ENCODE measurements around the gene HTR1D.
"Not testable (repeated sequence)": the region's sequence is repeated elsewhere in the genome, so short reads cannot be mapped to it uniquely, and the experiment has no call there.

HTR1D gene

DNA sequence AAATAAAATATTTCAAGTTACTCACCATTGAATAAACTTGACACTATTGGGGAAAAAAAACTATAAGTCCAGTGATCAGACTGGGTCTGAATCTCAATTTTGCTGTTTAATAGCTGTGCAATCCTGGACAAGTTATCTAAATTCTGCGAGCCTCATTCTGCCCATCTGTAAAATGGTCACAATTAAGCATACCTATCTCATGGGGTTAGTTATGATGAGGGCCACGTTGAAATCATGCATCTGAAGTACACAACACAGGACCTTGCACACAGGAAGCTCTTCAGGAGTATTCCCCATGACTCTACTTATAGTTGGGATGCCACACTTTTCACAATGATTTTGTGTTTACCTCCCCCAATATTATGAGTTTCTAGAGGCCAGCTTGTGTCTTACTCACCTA, 3.8 kb upstream of the HTR1D start:
- FAIRE-seq = no peak
- no peak for DNase-seq (ENCODE audit: insufficient read length, low spot score)

DNA sequence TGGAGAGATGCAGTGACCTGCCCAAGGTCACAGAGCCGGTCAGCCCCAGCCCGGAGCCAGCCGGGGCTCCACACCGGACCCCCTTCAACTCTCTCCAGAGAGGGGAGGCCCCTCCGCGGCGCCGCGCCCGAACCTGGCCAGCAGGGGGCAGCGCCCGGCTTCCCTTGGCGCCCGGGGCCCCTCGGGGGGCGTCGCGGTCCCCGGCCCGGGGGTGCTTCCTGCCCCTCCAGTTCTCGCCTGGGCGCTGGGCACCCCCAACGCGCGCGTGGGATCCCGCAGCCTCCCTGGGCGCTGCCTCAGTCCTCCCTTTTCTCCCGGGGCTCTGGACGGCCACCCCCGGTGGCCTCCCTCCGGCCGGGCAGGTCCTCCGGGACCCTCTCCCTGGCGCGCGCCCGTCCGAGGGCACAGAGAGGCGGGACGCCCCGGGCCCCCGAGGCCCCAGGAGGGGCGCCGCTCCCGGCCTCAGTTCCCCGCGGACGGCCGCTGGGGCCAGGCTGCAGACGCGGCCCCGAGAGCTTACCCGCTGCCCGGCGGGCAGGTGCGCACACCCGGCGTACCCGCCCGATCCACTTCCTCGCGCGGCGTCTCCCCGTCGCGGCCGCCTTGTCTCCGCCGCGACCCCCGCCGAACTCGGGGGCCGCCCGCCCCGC, 406 bp downstream of the HTR1D start:
- FAIRE-seq = no peak
- DNase-seq (ENCODE audit: insufficient read length, low spot score) = peak; percentile 59

DNA sequence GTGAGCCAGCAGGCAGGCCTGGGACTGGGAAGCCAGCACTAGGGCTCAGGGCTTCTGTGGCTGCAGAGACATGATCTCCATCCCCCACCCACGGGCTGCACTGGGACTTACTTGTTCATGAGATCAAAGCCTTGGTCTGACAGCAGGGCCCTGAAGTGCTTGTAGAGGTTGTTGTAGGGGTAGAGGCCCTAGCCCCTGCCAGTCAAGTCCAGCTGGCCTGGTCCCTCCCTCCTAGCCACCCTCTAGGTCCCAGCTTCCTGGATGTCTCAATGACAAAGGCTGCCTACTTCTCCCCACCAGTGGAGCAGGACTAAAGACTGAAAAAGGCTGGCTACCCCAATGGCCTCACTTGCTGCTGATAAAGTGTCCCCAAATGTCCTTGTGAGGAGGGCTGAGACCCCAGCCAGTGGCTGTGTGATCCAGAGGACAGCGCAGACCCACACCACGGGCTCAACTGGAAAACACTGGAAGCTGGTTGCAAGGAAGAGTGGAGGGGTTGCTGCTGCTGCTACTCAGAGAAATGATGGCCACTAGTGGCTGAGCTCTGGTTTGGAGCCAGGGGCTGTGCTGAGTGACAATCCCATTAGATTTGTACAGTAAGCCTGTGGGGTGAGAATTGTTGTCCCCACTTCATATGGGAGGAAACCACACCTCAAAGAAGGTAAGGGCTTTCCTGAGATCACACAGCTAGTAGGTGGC, 1.4 kb downstream of the HTR1D start:
- DNase-seq (ENCODE audit: insufficient read length, low spot score) (no peak), FAIRE-seq (no peak)

DNA sequence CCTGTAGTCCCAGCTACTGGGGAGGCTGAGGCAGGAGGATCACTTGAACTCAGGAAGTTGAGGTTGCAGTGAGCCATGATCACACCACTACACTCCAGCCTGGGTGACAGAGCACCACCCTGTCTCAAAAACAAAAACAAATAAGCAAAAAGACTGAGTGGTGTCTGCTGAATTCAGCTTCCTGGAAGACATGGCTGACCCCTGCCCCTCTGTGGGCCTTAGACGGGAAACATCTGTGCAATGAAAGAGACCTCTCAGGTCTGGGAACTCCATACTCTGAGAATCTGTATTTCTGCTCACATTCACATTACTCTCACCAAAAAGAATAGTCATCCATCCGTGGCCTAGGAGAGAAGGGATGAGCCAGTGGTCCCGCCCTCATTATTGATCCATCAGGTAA, 2.0 kb downstream of the HTR1D start:
- FAIRE-seq (no peak), DNase-seq (ENCODE audit: insufficient read length, low spot score) (no peak)

DNA sequence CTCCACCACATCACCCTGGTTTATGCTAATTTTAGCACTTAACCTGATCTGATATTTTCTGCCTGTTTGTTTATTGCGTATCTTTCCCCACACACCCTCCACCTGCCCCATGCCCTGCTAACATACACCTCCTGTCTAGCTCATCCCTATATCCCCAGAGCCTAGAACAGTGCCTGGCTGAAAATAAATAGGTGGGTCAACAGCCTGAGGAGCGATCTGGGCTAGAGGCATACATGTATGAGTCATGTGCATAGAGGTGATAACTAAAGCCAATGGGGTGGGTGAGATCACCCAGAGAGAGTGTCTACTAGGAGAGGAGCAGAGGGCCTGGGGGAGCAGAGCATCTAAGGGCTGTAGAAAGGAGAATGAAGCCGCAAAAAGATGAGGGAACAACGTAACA, 2.7 kb downstream of the HTR1D start:
- FAIRE-seq (no peak), DNase-seq (ENCODE audit: insufficient read length, low spot score) (no peak)

DNA sequence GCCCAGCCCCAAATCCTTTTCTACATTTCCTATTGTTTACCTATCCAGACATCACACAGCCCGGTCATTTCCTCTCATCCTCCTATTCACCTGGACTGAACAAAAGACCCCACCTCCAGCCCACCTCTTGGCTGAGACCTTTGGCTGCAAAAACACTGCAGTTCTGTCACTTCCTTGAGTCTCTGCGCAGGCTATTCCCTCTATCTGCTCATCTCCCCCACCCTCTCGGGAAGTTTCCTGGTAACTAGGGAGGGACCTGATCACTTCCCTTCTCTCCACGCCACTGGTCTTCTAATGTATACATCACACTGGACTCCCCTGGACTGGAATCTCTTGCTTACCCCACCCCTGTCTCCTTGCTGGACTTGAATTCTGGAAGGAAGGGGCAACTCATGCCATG, 5.3 kb downstream of the HTR1D start:
- FAIRE-seq (no peak), DNase-seq (ENCODE audit: insufficient read length, low spot score) (no peak)

DNA sequence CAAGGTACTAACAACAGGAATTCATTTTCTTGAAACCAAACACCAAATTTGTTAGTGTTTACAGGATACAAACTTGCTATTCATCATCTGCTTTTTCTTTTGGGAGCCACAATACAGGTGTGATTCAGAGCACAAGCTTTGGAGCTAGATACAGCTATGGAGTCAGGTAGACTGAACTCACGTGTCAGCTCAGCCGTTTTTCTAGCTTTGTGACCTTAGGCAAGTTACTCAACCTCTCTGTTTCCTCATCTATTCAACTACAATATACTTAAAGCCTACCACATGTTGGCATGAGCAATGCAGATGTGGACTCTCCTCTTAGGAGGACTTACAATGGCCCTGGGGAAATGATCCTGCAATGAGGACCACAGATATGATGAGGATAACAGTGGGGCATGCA, 6.3 kb downstream of the HTR1D start:
- DNase-seq (ENCODE audit: insufficient read length, low spot score) = no peak
- FAIRE-seq = no peak

DNA sequence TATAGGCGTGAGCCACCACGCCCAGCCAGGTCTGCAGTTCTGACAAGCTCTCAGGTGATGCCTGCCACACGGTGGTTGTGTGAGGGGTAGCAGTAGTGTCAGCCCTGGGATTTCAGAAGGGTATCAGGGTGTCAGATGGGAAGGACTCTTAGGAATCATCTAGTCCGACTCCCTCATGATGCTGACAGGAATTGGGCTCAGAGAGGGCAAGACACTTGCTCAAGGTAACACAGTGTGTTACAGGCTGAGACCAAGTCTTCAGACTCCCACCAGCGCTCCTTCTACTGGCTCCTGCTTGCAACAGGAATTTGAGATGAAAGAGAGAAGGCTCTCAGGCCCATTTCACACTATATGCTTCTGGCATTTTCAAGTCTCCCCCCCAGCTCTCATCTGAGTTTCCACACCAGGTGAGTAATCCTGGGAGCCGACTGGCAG, 6.9 kb downstream of the HTR1D start:
- FAIRE-seq (peak; percentile 31), DNase-seq (ENCODE audit: insufficient read length, low spot score) (no peak)

DNA sequence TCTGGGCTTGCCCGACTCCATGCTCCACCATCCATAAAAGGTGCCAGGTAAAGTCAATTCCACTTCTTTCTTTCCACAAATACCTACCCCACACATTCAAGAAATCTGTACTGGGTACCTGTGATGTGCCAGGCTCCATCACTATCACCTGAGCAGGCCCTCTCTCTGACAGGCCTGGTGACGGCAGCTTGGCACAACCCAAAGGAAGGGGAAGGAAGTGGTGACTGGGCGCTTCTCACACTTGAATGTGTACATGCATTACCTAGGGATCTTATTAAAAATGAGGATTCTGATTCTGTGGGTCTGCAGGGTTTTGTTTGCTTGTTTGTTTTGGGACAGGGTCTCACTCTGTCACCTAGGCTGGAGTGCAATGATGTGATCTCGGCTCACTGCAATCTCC, 7.5 kb downstream of the HTR1D start:
- FAIRE-seq (no peak), DNase-seq (ENCODE audit: insufficient read length, low spot score) (no peak)

DNA sequence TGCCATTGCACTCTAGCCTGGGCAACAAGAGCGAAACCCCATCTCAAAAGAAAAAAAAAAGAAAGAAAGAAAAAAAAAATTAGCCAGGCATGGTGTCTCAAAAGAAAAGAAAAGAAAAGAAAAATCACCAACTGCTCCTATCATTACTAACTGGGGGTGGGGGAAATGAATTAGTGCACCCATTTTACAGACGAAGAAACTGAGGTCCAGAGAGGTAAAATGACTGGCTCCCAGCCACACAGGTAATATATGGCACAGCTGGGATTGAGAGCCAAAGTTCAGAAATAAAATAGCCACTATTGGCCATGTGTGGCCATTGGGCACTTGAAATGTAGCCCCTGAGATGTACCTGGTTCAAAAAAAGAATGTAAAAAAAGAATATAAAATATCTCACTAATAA, 8.8 kb downstream of the HTR1D start:
- no peak for DNase-seq (ENCODE audit: insufficient read length, low spot score)

DNA sequence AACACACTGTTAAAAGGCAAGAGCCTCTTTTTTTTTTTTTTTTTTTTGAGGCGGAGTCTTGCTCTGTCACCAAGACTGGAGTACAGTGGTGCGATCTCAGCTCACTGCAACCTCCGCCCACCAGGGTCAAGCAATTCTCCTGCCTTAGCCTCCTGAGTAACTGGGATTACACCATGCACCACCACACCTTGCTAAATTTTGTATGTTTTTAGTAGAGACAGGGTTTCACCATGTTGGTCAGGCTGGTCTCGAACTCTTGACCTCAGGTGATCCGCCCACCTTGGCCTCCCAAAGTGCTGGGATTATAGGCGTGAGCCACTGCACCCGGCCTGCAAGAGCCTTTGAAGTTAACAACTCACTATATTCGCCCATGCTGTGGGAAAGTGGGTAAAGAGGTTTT, 9.6 kb downstream of the HTR1D start:
- DNase-seq (ENCODE audit: insufficient read length, low spot score); FAIRE-seq: not testable (repeated sequence)

More for the DNA sequence above, 8.8 kb downstream of the HTR1D start:
- FAIRE-seq = no peak

DNA sequence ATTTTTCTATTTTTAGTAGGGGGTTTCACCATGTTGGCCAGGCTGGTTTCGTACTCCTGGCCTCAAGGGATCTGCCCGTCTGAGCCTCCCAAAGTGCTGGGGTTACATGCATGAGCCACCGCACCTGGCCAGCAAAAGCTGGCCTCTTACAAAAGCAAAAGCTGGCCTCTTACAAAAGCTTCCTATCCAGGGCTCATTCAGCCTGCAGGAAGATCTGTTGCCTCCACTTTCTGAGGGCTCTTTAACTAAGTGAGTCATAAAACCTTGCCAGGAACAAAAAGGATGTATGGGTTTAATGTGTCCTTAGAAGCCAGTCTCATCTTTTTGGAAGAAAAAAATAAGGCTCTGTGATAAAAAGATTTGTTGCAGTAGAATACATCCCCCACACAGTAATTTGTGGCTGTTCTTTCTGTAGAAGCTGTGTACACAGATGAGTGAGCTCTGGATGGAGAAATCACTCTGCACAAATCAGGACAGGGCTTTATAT, 15.0 kb downstream of the HTR1D start:
- DNase-seq (ENCODE audit: insufficient read length, low spot score) (no peak), FAIRE-seq (no peak)

DNA sequence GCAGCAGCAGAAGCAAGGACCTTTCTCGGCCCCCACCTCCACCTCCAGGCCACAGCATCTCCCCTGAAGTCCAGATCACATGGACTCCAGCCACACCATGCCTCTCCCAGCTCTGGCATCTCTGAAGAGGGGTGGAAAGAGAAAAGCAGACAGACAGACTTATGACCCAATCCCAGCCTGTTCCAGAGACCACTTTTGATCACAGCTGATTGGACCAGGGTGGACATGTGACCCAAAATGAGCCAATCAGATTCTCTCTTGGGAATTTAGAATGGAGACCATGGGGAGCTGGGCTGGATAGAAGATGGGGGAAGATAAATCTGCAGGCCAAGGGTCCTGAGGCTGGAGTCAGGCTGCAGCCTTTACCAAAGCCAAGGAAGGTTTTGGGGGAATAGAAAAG, 16.4 kb downstream of the HTR1D start:
- DNase-seq (ENCODE audit: insufficient read length, low spot score) (no peak), FAIRE-seq (no peak)

DNA sequence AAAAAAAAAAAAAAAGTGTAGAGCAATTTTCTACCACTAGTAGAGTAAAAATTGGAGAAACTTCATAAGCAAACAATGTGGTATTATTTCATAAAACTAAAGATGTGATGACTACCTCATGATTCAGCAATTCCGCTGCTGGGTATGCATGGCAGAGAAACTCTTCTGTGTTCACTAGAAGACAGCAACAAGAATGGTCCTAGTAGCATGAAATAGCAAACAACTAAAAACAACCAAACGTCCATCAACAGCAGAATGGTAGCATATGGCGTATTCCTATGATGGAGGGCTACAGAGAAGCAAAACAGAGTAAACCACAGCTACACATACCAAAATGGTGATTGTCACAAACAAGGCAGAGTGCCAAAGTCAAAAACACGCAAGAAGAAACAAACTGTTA, 18.9 kb downstream of the HTR1D start:
- FAIRE-seq (peak; percentile 64), DNase-seq (ENCODE audit: insufficient read length, low spot score) (peak; percentile 55)

DNA sequence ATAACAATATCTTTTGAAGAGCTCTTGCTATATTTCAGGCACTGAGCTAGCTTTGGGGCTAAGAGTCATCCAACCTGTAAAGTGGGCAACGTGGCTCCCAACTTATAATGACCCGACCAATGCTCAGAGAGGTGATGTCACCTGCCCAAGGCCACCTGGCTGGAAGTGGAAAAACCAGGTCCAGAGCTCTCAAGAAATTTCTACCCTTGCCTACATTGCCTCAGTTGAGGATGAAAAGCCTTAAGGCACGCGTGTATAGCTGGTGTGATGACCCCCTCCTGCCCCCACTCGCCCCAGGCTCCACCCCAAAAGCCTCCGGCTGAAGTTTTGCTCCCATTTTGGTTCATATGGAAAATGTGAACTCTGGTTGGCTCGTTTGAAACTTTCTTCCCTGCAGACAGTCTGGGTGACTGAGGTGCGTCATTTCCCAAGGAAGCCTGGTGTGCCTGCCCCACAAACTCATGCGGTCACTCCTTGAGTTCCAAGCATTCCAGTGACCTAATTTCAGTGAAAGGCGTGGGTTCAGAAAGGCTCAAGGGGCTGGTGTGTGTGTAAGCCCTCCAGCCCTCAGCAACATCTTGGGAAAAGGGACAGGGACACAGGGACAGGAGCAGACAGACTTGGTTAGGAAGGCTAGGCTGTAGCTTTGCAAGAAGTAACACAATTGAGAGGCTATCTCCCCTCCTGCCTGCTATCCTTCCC, 20.5 kb downstream of the HTR1D start:
- FAIRE-seq = peak; percentile 90

DNA sequence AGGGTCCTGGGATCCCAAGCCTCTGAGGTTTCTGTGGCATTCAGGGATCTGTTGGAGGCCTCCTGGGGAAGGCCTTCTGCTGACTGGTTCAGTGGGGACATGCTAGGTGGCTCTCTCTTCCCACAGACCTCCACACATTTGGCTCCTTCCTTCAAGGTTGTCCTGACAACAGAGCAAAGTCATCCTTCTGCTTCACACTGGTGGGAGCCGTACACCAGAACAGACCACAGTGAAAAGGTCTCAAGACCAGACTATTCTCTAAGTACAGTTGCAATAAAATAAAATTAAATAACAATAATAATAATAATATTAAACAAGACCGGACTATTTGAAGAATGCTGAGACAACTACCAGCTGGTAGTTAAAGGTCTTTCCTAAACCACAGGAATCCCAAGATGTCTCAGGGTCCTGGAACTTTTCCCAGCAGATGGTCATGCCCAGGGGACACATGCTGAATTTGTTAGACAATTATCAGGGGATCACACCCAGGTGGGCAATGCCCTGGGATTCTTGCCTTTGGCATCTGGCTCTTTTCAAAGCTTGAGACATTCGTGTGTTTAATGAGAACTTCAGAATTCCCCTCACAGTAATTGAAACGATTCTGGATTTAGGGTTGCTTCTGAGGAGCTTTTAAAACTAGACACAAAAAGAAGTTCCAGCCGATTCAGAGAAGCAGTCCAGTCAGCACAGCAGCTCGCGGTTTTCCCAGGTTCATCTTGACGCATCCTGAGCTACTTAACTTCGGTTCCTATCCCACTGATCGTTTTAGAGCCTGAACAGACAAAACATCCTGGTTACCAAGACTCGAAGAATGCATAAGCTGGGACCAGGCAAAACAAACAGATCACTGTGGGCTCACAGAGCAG, 22.9 kb downstream of the HTR1D start:
- peak; percentile 75 for DNase-seq (ENCODE audit: insufficient read length, low spot score)
- no peak for FAIRE-seq

More for the DNA sequence above, 20.5 kb downstream of the HTR1D start:
- peak; percentile 86 for DNase-seq (ENCODE audit: insufficient read length, low spot score)

DNA sequence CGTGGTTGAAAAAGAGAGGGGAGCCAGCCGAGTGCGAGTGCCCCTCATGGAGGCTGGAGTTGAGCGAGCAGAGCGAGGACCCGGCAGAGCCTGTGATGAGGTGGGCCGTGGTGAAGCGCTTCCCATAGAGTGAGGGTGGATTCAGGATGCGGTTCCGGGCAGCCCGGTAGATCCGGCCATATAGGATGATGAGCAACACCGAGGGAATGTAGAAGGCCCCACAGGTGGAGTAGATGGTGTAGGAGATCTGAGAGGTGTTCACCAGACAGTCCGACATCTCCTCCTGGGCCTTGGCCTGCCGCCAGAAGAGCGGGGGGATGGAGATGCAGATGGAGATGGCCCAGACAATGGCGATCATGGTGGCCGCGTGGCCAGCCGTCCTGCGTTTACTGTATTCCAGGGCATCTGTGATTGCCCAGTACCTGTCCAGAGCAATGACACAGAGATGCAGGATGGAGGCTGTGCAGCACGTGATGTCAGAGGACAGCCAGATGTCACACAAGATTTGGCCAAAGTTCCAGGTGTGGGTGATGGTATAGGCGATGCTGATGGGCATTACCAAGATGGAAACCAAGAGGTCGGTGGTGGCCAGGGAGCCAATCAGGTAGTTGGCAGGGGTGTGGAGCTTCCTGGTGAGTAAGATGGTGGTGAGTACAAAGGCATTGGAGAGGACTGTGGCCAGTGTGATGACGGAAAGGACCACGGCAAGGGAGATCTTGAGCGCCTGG, 23.7 kb downstream of the HTR1D start:
- FAIRE-seq = no peak
- no peak for DNase-seq (ENCODE audit: insufficient read length, low spot score)

DNA sequence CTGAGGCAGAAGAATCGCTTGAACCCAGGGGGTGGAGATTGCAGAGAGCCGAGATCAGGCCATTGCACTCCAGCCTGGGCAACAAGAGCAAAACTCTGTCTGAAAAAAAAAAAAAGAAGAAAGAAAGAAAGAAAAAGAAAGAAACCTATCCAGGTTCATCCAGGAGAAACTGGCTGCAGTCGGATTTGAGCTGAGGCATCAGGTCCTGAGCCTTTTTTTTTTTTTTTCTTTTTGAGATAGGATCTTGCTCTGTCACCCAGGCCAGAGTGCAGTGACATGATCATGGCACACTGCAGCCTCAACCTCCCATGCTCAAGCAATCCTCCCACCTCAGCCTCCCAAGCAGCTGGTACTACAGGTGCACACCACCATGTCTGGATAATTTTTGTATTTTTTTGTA, 26.1 kb downstream of the HTR1D start:
- FAIRE-seq (no peak), DNase-seq (ENCODE audit: insufficient read length, low spot score) (no peak)

DNA sequence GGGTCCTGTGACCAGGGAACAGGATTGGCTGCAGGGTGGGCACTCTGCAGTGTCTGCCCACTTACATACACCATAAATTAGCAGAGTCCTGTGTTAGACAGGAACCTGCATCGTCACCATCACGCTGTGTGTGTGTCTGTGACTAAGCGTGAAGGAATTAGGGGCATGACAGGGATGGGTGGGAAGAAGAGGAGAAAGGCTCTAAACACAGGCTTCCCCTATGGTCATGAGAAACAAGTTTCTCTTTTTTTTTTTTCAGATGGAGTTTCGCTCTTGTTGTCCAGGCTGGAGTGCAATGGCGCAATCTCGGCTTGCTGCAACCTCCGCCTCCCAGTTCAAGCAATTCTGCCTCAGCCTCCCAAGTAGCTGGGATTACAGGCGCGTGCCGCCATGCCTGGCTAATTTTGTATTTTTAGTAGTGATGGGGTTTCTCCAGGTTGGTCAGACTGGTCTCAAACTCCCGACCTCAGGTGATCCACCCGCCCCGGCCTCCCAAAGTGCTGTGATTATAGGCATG, 28.3 kb downstream of the HTR1D start:
- DNase-seq (ENCODE audit: insufficient read length, low spot score) = peak; percentile 77
- peak; percentile 67 for FAIRE-seq

DNA sequence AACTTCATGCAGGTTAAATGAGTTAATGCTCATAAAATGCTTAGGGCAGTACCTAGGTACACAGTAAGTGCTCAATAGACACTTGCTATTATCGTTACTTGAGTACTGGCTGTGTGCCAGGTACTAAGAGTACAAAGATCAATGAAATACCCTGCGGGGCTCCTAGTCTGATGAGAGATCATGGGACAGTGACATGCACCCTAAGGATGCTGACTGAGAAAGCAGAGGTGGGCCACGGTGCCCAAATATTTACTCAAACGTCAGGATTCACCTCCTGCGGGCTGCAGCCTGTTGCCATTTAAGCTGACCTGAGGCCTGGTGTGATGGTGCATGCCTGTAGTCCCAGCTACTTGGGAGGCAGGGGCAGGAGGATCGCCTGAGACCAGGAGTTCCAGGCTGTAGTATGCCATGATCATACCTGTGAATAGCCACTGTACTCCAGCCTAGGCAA, 28.8 kb downstream of the HTR1D start:
- FAIRE-seq (no peak), DNase-seq (ENCODE audit: insufficient read length, low spot score) (no peak)
